HepG2 (cell line): ENCODE measurements around the gene MYL1. TPM values are rescaled to one million over a fixed set of nuclear protein-coding genes. Genes with fewer than 3 reads are reported as not detected.

ENCODE experiments used
- ATAC-seq: fragments of 200-7000 bp; cut with Tn5 transposase; 3 replicates; pipeline ENCODE4 v1.9.1; 2020; ENCODE audit warnings: mild to moderate bottlenecking, moderate library complexity
- BruUV-seq: library from RNA; stranded (reverse); fragments of 400-500 nt; replicated peaks from 2 replicates; lab custom pipeline; 2021; lab: Mats Ljungman, UMichigan
- CTCF ChIA-PET: fragments of 300-600 bp; formaldehyde crosslinking; extraction: SDS; loops from one replicate; lab custom pipeline; 2021; ENCODE audit warnings: low total read pairs, inconsistent platforms, low intra/inter-chr PET ratio; lab: Yijun Ruan, JAX
- POLR2A ChIA-PET: fragments of 350-600 bp; sonication (Branson Sonifier 250); formaldehyde crosslinking; loops from one replicate; lab custom pipeline; 2020; ENCODE audit warnings: antibody characterized with exemption, inconsistent platforms; lab: Yijun Ruan, JAX
- DNase-seq: peaks from one replicate; pipeline ENCODE4 v3.0.0-alpha.2; 2015; ENCODE audit warnings: low spot score
- FAIRE-seq: peaks from 3 replicates; lab custom pipeline; 2011; peaks lifted over from hg19 to GRCh38; lab: Jason Lieb, UNC
- H2AFZ ChIP-seq: one replicate; pipeline ENCODE4 v1.6.1; 2011; ENCODE audit warnings: low read length, inconsistent platforms
- H3K27ac ChIP-seq: fragments of 300-600 bp; 3 replicates; pipeline ENCODE4 v1.8.0; 2011; ENCODE audit warnings: mixed run types, mild to moderate bottlenecking, mixed read lengths, low read length, inconsistent platforms; ENCODE audit not compliant: insufficient read depth; ENCODE audit errors: extremely low read length
- H3K27me3 ChIP-seq, 2 experiments: fragments of 200-600 bp in 1 of 2; 2 replicates in 1 of 2; 3 replicates in 1 of 2; pipeline versions ENCODE4 v1.6.0 to v1.8.0; 2011; ENCODE audit warnings: low read length in 2 of 2, mild to moderate bottlenecking in 2 of 2, moderate library complexity in 2 of 2, inconsistent platforms in 1 of 2; ENCODE audit not compliant: insufficient read depth in 2 of 2, control insufficient read depth in 1 of 2
- H3K36me3 ChIP-seq, 2 experiments: fragments of 200-600 bp in 1 of 2; replicated peaks in 1 of 2; 2 replicates in 1 of 2; 3 replicates in 1 of 2; pipeline versions ENCODE4 v1.5.1 to v1.8.0; 2011; ENCODE audit warnings: low read length in 2 of 2, inconsistent platforms in 1 of 2; ENCODE audit not compliant: insufficient read depth in 2 of 2, control insufficient read depth in 1 of 2
- H3K4me1 ChIP-seq: 2 replicates; pipeline ENCODE4 v1.5.1; 2012; ENCODE audit warnings: low read length, inconsistent platforms; ENCODE audit not compliant: insufficient read depth
- H3K4me2 ChIP-seq: 2 replicates; pipeline ENCODE4 v1.6.0; 2011; ENCODE audit warnings: low read depth, low read length, inconsistent platforms
- H3K4me3 ChIP-seq, 3 experiments: fragments of 200-600 bp in 1 of 3; sonication (generic), shearing (Covaris generic) in 1 of 3; replicated peaks in 1 of 3; 2 replicates each; pipeline ENCODE4 v1.5.1; 2011 to 2016; ENCODE audit warnings: low read length in 3 of 3, inconsistent platforms in 2 of 3, low read depth in 2 of 3, mild to moderate bottlenecking in 2 of 3, control low read depth in 1 of 3, mixed read lengths in 1 of 3; ENCODE audit not compliant: insufficient read depth in 1 of 3
- H3K79me2 ChIP-seq: one replicate; pipeline ENCODE4 v1.6.1; 2011; ENCODE audit warnings: low read length, inconsistent platforms; ENCODE audit not compliant: insufficient read depth
- H3K9ac ChIP-seq: 2 replicates; pipeline ENCODE4 v1.6.0; 2011; ENCODE audit warnings: mild to moderate bottlenecking, low read depth, low read length, inconsistent platforms; ENCODE audit not compliant: insufficient read depth
- H3K9me3 ChIP-seq: 2 replicates; pipeline ENCODE4 v1.5.1; 2012; ENCODE audit warnings: mild to moderate bottlenecking, low read length
- H4K20me1 ChIP-seq: 2 replicates; pipeline ENCODE4 v1.6.0; 2011; ENCODE audit warnings: inconsistent platforms, mild to moderate bottlenecking, low read length, moderate library complexity; ENCODE audit not compliant: insufficient read depth
- AHR ChIP-seq: IDR thresholded peaks from 2 replicates; pipeline ENCODE4 v1.6.1; 2018; ENCODE audit warnings: missing genetic modification reagents, missing compliant biosample characterization
- ATF3 ChIP-seq: sonication (generic); formaldehyde crosslinking; IDR thresholded peaks from 2 replicates; pipeline ENCODE4 v1.4.0; 2020; ENCODE audit warnings: missing genetic modification reagents
- ATF6 ChIP-seq: sonication (generic); formaldehyde crosslinking; conservative IDR thresholded peaks from 2 replicates; pipeline ENCODE4 v1.4.0; 2020; ENCODE audit warnings: missing genetic modification reagents
- DMTF1 ChIP-seq: sonication (generic); formaldehyde crosslinking; IDR thresholded peaks from 2 replicates; pipeline ENCODE4 v1.4.0; 2020; ENCODE audit warnings: mild to moderate bottlenecking, missing genetic modification reagents
- KLF16 ChIP-seq, 2 experiments: sonication (generic) in 1 of 2; formaldehyde crosslinking in 1 of 2; IDR thresholded peaks; 2 replicates each; pipeline versions ENCODE4 v1.6.1 to v1.8.0; 2016 to 2023; ENCODE audit warnings: missing genetic modification reagents in 2 of 2, missing compliant biosample characterization in 1 of 2
- KLF9 ChIP-seq: IDR thresholded peaks from 2 replicates; pipeline ENCODE4 v1.6.1; 2016; ENCODE audit warnings: low read depth
- MTERF4 ChIP-seq: sonication (generic); formaldehyde crosslinking; IDR thresholded peaks from 2 replicates; pipeline ENCODE4 v1.8.0; 2023; ENCODE audit warnings: mild to moderate bottlenecking, missing genetic modification reagents
- NFKB2 ChIP-seq: sonication (generic); formaldehyde crosslinking; IDR thresholded peaks from 2 replicates; pipeline ENCODE4 v1.4.0; 2020; ENCODE audit warnings: missing genetic modification reagents, borderline replicate concordance
- REL ChIP-seq: sonication (generic); formaldehyde crosslinking; conservative IDR thresholded peaks from 2 replicates; pipeline ENCODE4 v1.8.0; 2022; ENCODE audit warnings: mild to moderate bottlenecking, missing genetic modification reagents, moderate library complexity
- STAT6 ChIP-seq: sonication (generic); formaldehyde crosslinking; IDR thresholded peaks from 2 replicates; pipeline ENCODE4 v1.4.0; 2020; ENCODE audit warnings: missing genetic modification reagents, mild to moderate bottlenecking, borderline replicate concordance
- TBX3 ChIP-seq: fragments of 450-650 bp; IDR thresholded peaks from 2 replicates; pipeline ENCODE4 v1.6.1; 2017; ENCODE audit warnings: antibody characterized with exemption, mild to moderate bottlenecking, inconsistent platforms, borderline replicate concordance
- ZBTB34 ChIP-seq: sonication (generic); formaldehyde crosslinking; IDR thresholded peaks from 2 replicates; pipeline ENCODE4 v1.8.0; 2022; ENCODE audit warnings: mild to moderate bottlenecking, missing genetic modification reagents
- ZMYM3 ChIP-seq: sonication (generic); formaldehyde crosslinking; IDR thresholded peaks from 2 replicates; pipeline ENCODE4 v1.5.1; 2020; ENCODE audit warnings: mild to moderate bottlenecking, missing genetic modification reagents
- ZNF282 ChIP-seq: fragments of 450-650 bp; IDR thresholded peaks from 2 replicates; pipeline ENCODE4 v1.6.1; 2018; ENCODE audit not compliant: partially characterized antibody
- ZSCAN25 ChIP-seq: sonication (generic); formaldehyde crosslinking; IDR thresholded peaks from 2 replicates; pipeline ENCODE4 v1.8.0; 2022; ENCODE audit warnings: mild to moderate bottlenecking, missing genetic modification reagents
- WGBS: methylation state at CpG from one replicate; pipeline ENCODE4 v1.1.6; 2017; ENCODE audit warnings: low lambda C conversion rate; 5-methylcytosine and 5-hydroxymethylcytosine counted together
- in situ Hi-C: cut with HindIII; loops from 2 replicates; pipeline ENCODE4 v1.10.0; 2017; ENCODE audit warnings: low pct_unique_long_range_greater_than_20kb; ENCODE audit not compliant: extremely low pct_ligation_motif_present
- intact Hi-C: fragments of 100-400 bp; cut with micrococcal nuclease; formaldehyde crosslinking; loops from one replicate; pipeline ENCODE4 v1.10.0; 2022; ENCODE audit not compliant: unreplicated experiment
- polyA plus RNA-seq, 8 experiments: library from polyadenylated mRNA; depleted of rRNA in 3 of 8; stranded (reverse) in 7 of 8; unstranded in 1 of 8; fragments of >200 nt; fragmentation: Illumina TruSeq in 4 of 8; extraction: Trizol in 4 of 8; gene quantifications; 2 replicates each; pipeline versions ENCODE4 v1.2.1 to v1.2.3, GENCODE V29; 2011 to 2016; ENCODE audit warnings: low read depth in 4 of 8, missing spikeins in 1 of 8, mixed read lengths in 1 of 8; ENCODE audit not compliant: insufficient read depth in 1 of 8
- total RNA-seq, 5 experiments: library from RNA; depleted of rRNA; stranded (reverse); fragments of >200 nt; fragmentation: Illumina TruSeq; extraction: Trizol; gene quantifications; 2 replicates each; pipeline ENCODE4 v1.2.3, GENCODE V29; 2016; ENCODE audit warnings: low read depth in 1 of 5

Gene MYL1
- total and polyA plus RNA-seq, 2 of the 13 experiments (the other 11 are each of a cell fraction or from before 2014, with no cell fraction given) = not detected

- TF ChIP-seq DMTF1 (CRISPR knock-in tag) (no peak), STAT6 (CRISPR knock-in tag) (no peak), ATF3 (CRISPR knock-in tag) (no peak), KLF9 (no peak), ZSCAN25 (CRISPR knock-in tag) (no peak), TBX3 (no peak), MTERF4 (CRISPR knock-in tag) (no peak), ZNF282 (no peak), AHR (no peak), ZMYM3 (CRISPR knock-in tag) (no peak), REL (CRISPR knock-in tag) (no peak), ATF6 (no peak), ZBTB34 (no peak), NFKB2 (CRISPR knock-in tag) (no peak), KLF16 (CRISPR knock-in tag; IDR thresholded peaks at IDR 0.05) (no peak)
- no peak overlapping the region for H3K4me2 ChIP-seq
- no peak overlapping the region for H3K4me3 ChIP-seq
- ChIA-PET CTCF (no interaction called here), POLR2A (no interaction called here)
- ATAC-seq (no peak), DNase-seq (no peak), FAIRE-seq (no peak)
- no peaks in the 10 kb centered on the region for H4K20me1 ChIP-seq
- intact Hi-C loops = no loop called here
- no peaks in the 10 kb centered on the region for H3K27me3 ChIP-seq
- H3K79me2 ChIP-seq = no peaks in the 10 kb centered on the region
- no peaks in the 10 kb centered on the region for H3K9me3 ChIP-seq
- no peaks in the 10 kb centered on the region for H3K4me1 ChIP-seq
- in situ Hi-C loops = no loop called here
- WGBS = 0% methylated on average over 2 of the region's 2 CpGs
- no peaks in the 10 kb centered on the region for H3K36me3 ChIP-seq
- H2AFZ ChIP-seq = no peak overlapping the region
- no peak overlapping the region for H3K27ac ChIP-seq
- no TSS peak for BruUV-seq
- no peak overlapping the region for H3K9ac ChIP-seq
Observed at GRCh38 chr2:210263841-210264240, 51.1 kb downstream of the MYL1 start.
